ENCODE data around the gene GPATCH11.

Gene GPATCH11

GRCh38 chr2:37083873-37084794 lies at the start of gene GPATCH11, which contains the start of gene HEATR5B:
TSS of gene GPATCH11 (plus strand) at chr2:37084518. CDS start at chr2:37088382, 3,864 bp downstream.
TSS of gene HEATR5B (minus strand) at chr2:37084372. CDS start at chr2:37083414, 958 bp downstream.
- DNase-seq: peak; percentile 91

DNA sequence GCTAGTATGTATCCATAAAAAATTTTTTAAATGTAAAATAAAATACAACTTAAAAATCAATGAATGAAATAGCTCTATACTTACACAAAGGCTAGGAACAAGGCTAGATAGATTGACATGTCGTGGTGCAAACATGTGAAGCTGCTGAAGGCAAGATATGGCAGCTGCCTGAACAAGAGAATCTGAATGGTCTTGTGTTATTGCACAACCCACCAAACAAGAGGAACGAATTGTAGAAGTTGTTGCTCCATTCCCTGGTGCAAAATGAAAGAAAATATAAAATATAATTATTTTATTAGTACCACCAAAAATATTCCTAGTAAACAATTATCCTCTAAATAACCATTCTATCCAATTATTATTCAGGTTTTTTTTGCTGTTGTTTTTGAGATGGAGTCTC lies 46.5 kb upstream of the GPATCH11 start:
- DNase-seq: no peak

DNA sequence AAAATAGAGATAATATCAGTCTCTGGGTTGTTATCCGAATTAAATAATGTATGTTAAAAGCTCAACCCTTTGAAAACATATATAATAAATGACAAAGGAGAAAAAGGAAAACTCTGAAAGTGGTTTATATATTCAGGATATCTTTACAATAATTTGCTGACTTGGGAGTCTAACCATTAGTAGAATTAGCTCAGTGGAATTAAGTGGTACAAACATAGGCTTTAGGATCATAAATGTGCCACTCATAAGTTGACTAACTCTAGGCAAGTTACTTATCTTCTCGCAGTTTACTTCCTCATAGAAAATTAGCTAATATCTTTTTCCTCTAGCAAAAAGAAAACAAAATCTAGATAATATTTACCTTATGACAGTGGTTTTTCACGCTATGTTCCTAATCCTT lies 44.7 kb upstream of the GPATCH11 start:
- DNase-seq: no peak

- DNase-seq: no peak
These were observed 31.6 kb upstream of the GPATCH11 start for GRCh38 chr2:37052600-37053332.

DNA sequence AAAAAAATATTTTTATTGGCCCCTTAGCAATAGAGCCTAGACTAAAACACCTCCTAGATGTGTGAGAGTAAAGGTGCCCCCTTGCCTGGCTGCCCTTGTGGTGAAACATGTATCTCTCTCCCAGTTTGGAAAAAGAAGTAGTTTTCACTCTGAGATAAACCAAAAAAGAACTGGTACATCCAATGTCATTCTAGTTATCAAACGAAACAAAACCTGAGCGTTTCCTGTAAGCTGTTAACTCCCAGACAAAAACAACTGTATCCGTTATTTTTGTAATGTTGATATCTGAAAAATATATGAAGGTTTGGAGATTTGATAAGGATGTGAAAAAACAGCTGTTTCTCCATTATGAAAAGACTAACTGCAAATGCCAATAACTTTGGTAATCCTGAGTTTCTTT lies 24.5 kb upstream of the GPATCH11 start:
- no peak for DNase-seq

- no peak for DNase-seq
These were observed 23.9 kb upstream of the GPATCH11 start for GRCh38 chr2:37060446-37060845.

GRCh38 chr2:37061013-37061711 lies 23.2 kb upstream of the GPATCH11 start:
- DNase-seq: no peak

DNA sequence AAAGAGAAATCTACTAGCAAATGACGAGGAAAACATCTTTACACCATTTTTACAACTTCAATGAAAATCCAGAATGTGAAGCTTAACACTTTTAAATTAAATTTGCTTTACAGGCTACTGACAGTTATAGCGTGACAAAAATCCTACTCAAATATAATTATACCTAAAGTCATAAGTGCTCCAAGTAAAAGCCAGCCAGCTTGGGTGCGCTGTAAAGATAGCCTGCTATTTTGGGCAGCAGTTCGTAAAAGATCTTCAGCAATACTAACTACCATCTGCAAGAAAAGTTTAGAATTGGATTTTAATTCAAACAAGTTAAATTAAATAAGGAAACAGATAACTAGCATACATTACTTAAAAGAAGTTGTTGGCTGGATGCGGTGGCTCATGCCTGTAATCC lies 22.5 kb upstream of the GPATCH11 start:
- DNase-seq: no peak

DNA sequence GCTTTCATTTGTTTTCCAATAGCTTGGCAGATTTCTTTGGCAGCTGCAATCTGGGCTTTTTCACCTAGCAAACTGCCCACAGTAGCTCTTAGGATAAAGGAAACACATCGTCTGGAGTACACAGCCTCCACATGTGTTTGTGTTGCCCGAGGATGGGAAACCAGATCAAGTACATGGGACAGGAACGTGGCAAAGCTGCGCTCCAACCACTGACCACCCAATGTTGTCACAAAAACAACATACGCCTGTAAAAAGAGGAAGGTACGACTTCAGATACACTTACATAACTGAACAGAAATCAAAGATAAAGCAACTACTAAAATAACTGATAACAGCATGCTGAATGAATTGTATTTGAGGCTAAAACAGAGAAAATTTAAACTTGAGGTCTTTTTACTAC lies 15.6 kb upstream of the GPATCH11 start:
- DNase-seq: no peak

DNA sequence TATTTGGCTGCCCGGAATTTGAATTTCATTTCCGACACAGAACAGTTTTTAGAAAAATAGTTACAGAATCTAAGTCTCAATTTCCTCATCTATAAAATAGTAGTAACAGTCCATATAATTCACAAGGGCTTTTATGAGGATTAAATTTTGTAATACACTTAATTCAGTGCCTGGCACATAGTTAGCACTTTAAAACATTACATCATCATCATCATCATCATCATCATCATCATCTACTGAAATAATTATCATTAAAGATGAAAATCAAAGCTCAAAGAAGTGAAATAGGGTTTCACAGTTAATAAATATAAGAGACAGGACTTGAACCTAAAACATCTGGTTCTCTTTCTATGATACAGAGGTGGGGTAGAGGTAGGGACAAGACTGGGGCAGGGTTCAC lies 13.4 kb upstream of the GPATCH11 start:
- DNase-seq: no peak

GRCh38 chr2:37080266-37080665 lies 4.1 kb upstream of the GPATCH11 start:
- no peak for DNase-seq

- no peak for DNase-seq
These were observed 3.6 kb upstream of the GPATCH11 start for GRCh38 chr2:37080689-37081088.

- DNase-seq: no peak
These were observed 479 bp downstream of the GPATCH11 start for GRCh38 chr2:37084797-37085196.

DNA sequence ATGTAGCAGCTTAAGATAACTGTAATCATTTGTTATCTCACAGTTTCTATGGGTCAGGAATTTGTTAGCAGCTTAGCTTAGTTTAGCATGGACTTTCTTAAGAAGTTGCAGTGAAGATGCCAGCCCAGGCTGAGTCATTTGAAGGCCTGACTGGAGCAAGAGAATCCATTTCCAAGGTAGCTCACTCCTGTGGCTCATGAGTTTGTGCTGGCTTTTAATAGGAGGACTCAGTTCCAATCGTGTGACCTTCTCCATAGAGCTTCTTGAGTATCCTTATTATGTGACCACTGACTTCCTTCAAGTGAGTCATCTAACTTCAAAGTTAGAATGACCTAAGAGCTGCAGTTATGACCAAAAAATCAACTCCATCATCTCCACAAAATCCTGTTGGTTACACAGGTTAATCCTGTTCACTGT lies 1.4 kb downstream of the GPATCH11 start:
- DNase-seq: no peak

DNA sequence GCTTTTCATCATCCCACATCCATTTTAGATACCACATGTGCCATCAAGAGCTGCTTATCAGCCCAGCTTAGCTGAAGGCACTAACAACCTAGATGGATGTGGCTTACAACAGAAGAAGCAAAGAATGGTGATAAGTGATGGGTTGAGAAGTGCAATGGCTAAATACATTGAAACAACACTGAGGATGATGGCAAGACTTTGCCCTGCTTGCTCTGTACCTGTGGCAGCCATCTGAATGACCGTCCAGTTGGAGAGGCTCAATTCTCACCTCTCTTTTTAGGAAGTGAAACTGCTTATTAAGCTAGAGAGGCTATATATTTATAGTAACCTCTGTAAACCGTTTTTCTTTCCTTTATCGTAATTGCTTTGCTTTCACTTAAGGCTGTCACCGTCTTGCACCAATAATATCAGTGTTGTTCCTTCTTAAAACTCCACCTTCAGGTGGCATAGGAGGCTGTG lies 5.7 kb downstream of the GPATCH11 start:
- no peak for DNase-seq

- no peak for DNase-seq
These were observed 7.6 kb downstream of the GPATCH11 start for GRCh38 chr2:37091873-37092272.

GRCh38 chr2:37096568-37096967 lies 12.2 kb downstream of the GPATCH11 start:
- DNase-seq: no peak

- no peak for DNase-seq
These were observed 14.2 kb downstream of the GPATCH11 start for GRCh38 chr2:37098416-37099118.

DNA sequence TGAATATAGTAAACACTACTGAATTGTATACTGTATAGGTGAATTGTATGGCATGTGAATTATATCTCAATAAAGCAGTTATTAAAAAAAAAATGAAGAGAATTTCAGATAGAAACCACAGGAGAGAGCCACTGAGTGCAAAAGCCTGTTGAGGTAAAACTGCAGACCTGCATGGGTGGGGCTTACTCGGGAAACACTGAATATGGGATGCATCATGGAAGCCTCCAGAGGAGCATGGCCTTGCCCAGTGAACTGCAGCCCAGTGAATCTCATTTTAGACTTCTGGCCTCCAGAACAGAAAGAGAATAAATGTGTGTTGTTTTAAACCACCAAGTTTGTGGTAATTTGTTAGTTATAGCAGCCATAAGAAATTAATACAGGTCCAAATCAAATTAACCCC lies 15.7 kb downstream of the GPATCH11 start:
- no peak for DNase-seq

DNA sequence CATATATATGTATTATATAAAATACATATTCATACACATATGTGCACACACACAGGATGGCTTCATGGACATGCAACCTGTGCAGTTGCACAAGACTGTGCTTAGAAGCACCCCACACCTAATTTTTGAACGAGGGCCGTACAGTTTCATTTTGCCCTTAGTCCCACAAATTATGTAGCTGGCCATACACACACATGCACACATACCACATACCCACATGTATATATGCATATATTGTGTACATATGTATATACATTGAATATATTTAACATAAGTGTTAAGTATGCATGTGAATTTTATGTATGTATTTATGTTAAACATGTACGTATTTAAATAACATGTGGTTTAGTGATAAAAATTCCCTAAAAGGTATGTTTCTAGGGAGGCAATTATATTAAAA lies 18.3 kb downstream of the GPATCH11 start:
- DNase-seq: no peak

GRCh38 chr2:37104178-37104577 lies 19.9 kb downstream of the GPATCH11 start:
- DNase-seq: no peak

GRCh38 chr2:37105150-37105549 lies 20.8 kb downstream of the GPATCH11 start:
- DNase-seq: no peak

DNA sequence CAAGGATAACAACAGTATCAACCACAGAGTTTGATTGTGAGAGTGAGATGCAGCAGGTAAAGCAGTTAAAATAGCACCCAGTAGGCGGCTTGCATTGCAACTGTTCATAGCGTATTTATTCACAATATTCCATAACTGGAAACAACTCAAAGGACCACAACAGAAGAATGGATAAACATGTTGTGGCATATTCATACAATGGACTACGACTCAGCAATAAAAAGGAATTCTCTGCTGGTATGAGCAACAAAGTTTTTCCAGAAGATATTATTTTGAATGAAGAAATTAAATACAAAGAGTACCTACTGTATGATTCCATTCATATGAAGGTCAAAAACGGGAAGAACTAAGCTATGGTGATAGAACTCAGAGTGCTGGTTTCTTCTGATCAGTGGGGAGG lies 25.2 kb downstream of the GPATCH11 start:
- DNase-seq: no peak
